ENCODE data around the gene PRM3. TPM values are rescaled to one million over a fixed set of nuclear protein-coding genes. Genes with fewer than 3 reads are reported as not detected.

Gene PRM3
- total RNA-seq, 1 donor from 2014 or later, result not detected

DNA sequence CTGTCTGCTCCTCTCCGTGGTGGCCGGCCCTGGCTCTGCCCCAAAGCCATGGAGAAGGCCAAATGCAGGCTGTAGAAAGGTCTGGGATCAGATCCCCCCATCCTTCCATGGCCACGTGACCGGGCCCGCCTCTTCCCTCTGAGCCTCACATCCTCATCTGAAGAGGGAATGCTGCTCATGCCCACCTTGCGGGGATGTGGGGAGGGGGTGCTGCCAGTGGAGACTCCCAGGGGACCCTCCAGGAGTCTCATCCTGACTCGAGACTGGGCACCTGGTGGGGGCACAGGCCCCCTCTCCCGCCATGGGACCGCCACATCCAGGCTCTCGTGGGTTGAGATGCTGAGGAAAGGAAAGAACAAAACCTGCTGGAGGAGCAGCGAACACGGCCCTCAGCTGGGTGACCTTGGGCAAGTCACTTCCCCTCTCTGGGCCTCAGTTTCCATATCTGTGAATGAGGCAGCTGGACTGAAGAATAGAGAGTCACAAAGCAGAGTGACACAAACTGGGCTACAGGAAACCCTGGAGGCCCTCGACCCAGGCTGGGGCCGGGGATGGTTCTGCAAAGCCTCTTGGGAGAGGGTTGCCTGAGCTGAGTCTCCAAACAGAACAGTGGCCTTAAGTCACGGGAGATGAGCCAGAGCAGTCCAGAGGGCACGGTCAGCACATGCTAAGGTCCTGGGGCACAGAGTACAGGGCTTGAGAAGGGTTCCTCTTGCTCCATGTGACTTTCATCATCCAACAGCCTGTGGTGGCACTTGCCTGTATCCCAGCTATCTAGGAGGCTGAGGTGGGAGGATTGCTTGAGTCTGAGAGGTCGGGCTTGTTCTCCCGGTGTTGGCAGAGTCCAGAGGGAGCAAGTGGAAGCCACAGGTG is 47.5 kb downstream of the PRM3 start:
- Histone ChIP-seq H3K36me3 (no peaks in the 10 kb centered on the region), H3K4me3 (no peak overlapping the region), H3K27me3 (no peaks in the 10 kb centered on the region), H3K4me1 (peaks cover 25% of the 10 kb centered on the region), H3K27ac (peak overlapping the region; percentile 78), H3K9me3 (no peaks in the 10 kb centered on the region)
- DNase-seq, result no peak
- TF ChIP-seq CTCF (IDR thresholded peaks at IDR 0.05), result no peak
- intact Hi-C loops (cut with DNase I), result no loop called here
- ATAC-seq, result no peak

- ATAC-seq (peak; percentile 28), DNase-seq (peak; percentile 68)
- no peak for TF ChIP-seq CTCF (IDR thresholded peaks at IDR 0.05)
- H3K9me3 ChIP-seq, result no peaks in the 10 kb centered on the region
- intact Hi-C loops (cut with DNase I), result no loop called here
- no peaks in the 10 kb centered on the region for H3K27me3 ChIP-seq
- no peak overlapping the region for H3K4me3 ChIP-seq
- H3K36me3 ChIP-seq, result no peaks in the 10 kb centered on the region
- peak overlapping the region; percentile 78 for H3K27ac ChIP-seq
- H3K4me1 ChIP-seq, result peaks cover 25% of the 10 kb centered on the region
Observed at GRCh38 chr16:11224894-11225676, 48.3 kb downstream of the PRM3 start.

- H3K4me3 ChIP-seq, result no peak overlapping the region
- TF ChIP-seq CTCF (IDR thresholded peaks at IDR 0.05), result no peak
- peaks cover 25% of the 10 kb centered on the region for H3K4me1 ChIP-seq
- no peaks in the 10 kb centered on the region for H3K27me3 ChIP-seq
- peak overlapping the region; percentile 78 for H3K27ac ChIP-seq
- no peaks in the 10 kb centered on the region for H3K9me3 ChIP-seq
- DNase-seq (peak; percentile 90), ATAC-seq (peak; percentile 97)
- intact Hi-C loops (cut with DNase I), result no loop called here
- H3K36me3 ChIP-seq, result no peaks in the 10 kb centered on the region
Observed at GRCh38 chr16:11224096-11224893, 49.1 kb downstream of the PRM3 start.

Small RNA genes within 50 kb of the gene (microRNA-seq; reads per million reads assigned to microRNA genes)
- gene MIR548H2 (ENCODE audit: borderline microRNAs expressed), result not detected

Other genes with a start within 250 kb of the PRM3 start
- gene SOCS1, start 17.4 kb downstream of the PRM3 start, total RNA-seq, result 15.3 TPM
- gene TNP2, start 4.3 kb downstream of the PRM3 start, total RNA-seq, result not detected
- gene PRM2, start 2.9 kb upstream of the PRM3 start, total RNA-seq, result not detected
- not detected for gene PRM1, start 7.7 kb upstream of the PRM3 start, total RNA-seq
- gene RMI2, start 71.8 kb upstream of the PRM3 start, total RNA-seq, result 1.2 TPM

Measured in upper lobe of right lung (tissue), 1 donor.